ENCODE measurements around the gene FOLR2.

Gene FOLR2

GRCh38 chr11:72230764-72231365, 14.3 kb downstream of the FOLR2 start:
- TF ChIP-seq CTCF (IDR thresholded peaks at IDR 0.05; ENCODE audit: low read length) (no peak), EZH2 (IDR thresholded peaks at IDR 0.05; ENCODE audit: borderline replicate concordance, low read length) (no peak)
- Histone ChIP-seq H3K27ac (ENCODE audit: low read depth, low read length, poor library complexity, severe bottlenecking) (no peak overlapping the region), H3K4me1 (ENCODE audit: insufficient read depth, low read length, severe bottlenecking) (peaks cover 24% of the 10 kb centered on the region), H3K9me3 (ENCODE audit: low read length) (no peaks in the 10 kb centered on the region), H3K9me2 (ENCODE audit: low read depth, low read length) (no peaks in the 10 kb centered on the region), H3K4me2 (ENCODE audit: low read length) (no peak overlapping the region), H3K36me3 (ENCODE audit: insufficient read depth, low read length) (peaks cover 75% of the 10 kb centered on the region), H3F3A (ENCODE audit: insufficient read depth, low read length) (no peaks in the 10 kb centered on the region), H3K79me2 (ENCODE audit: insufficient read depth, low read length) (no peaks in the 10 kb centered on the region), H3K27me3 (ENCODE audit: insufficient read depth, low read length) (no peaks in the 10 kb centered on the region), H2AFZ (ENCODE audit: low read length) (no peak overlapping the region), H3K9ac (ENCODE audit: low read length) (no peak overlapping the region), H3K4me3 (ENCODE audit: low read depth, low read length, poor library complexity, severe bottlenecking) (no peak overlapping the region), H4K20me1 (ENCODE audit: insufficient read depth, low read length) (no peaks in the 10 kb centered on the region)

GRCh38 chr11:72231396-72232259, 15.0 kb downstream of the FOLR2 start:
- H3K9ac ChIP-seq (ENCODE audit: low read length), result no peak overlapping the region
- no peaks in the 10 kb centered on the region for H4K20me1 ChIP-seq (ENCODE audit: insufficient read depth, low read length)
- H3F3A ChIP-seq (ENCODE audit: insufficient read depth, low read length), result no peaks in the 10 kb centered on the region
- no peaks in the 10 kb centered on the region for H3K79me2 ChIP-seq (ENCODE audit: insufficient read depth, low read length)
- no peak overlapping the region for H3K4me3 ChIP-seq (ENCODE audit: low read depth, low read length, poor library complexity, severe bottlenecking)
- no peaks in the 10 kb centered on the region for H3K9me3 ChIP-seq (ENCODE audit: low read length)
- H3K9me2 ChIP-seq (ENCODE audit: low read depth, low read length), result no peaks in the 10 kb centered on the region
- no peak overlapping the region for H2AFZ ChIP-seq (ENCODE audit: low read length)
- peaks cover 83% of the 10 kb centered on the region for H3K36me3 ChIP-seq (ENCODE audit: insufficient read depth, low read length)
- peaks cover 16% of the 10 kb centered on the region for H3K4me1 ChIP-seq (ENCODE audit: insufficient read depth, low read length, severe bottlenecking)
- no peak overlapping the region for H3K4me2 ChIP-seq (ENCODE audit: low read length)
- TF ChIP-seq CTCF (IDR thresholded peaks at IDR 0.05; ENCODE audit: low read length) (no peak), EZH2 (IDR thresholded peaks at IDR 0.05; ENCODE audit: borderline replicate concordance, low read length) (no peak)
- H3K27me3 ChIP-seq (ENCODE audit: insufficient read depth, low read length), result no peaks in the 10 kb centered on the region
- no peak overlapping the region for H3K27ac ChIP-seq (ENCODE audit: low read depth, low read length, poor library complexity, severe bottlenecking)

DNA sequence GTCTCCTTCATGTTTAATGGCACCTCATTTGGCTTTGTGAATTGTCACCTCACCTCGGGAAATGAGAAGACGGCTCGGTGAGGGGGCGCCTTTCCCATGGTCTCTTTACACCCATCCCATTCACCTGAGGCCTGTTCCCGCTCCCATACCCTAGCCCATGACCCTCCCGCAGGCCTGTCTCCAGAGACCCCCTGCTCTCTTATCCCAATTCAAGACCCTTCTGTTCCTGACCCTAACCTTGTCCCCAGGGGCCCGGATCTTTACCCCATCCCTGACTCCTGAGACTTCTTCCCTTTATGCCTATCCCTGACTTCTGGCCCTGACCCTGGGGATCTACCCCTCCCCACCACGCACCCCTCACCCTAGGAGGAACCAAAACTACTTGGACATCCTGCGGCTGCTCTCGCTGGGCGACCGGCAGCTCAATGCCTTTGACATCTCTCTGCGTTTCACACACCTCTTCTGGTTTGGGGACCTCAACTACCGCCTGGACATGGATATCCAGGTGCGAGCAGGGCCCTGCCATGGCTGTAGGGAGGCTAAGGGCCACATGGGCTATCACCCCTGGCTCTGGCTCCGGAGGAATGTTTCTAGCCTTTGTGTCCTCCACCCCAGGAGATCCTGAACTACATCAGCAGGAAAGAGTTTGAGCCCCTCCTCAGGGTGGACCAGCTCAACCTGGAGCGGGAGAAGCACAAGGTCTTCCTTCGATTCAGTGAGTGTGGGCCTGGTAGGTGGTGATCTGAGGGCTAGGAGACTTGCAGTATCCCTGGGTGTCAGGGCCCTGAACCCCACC, 15.9 kb downstream of the FOLR2 start:
- no peaks in the 10 kb centered on the region for H3K27me3 ChIP-seq (ENCODE audit: insufficient read depth, low read length)

More for the DNA sequence above, 15.9 kb downstream of the FOLR2 start:
- no peaks in the 10 kb centered on the region for H3K9me2 ChIP-seq (ENCODE audit: low read depth, low read length)
- TF ChIP-seq EZH2 (IDR thresholded peaks at IDR 0.05; ENCODE audit: borderline replicate concordance, low read length), result no peak
- TF ChIP-seq CTCF (IDR thresholded peaks at IDR 0.05; ENCODE audit: low read length), result no peak
- H3K9me3 ChIP-seq (ENCODE audit: low read length), result no peaks in the 10 kb centered on the region
- no peak overlapping the region for H3K4me3 ChIP-seq (ENCODE audit: low read depth, low read length, poor library complexity, severe bottlenecking)
- no peak overlapping the region for H2AFZ ChIP-seq (ENCODE audit: low read length)
- no peaks in the 10 kb centered on the region for H3F3A ChIP-seq (ENCODE audit: insufficient read depth, low read length)
- H3K36me3 ChIP-seq (ENCODE audit: insufficient read depth, low read length), result peaks cover 91% of the 10 kb centered on the region
- H3K27ac ChIP-seq (ENCODE audit: low read depth, low read length, poor library complexity, severe bottlenecking), result no peak overlapping the region
- H3K4me1 ChIP-seq (ENCODE audit: insufficient read depth, low read length, severe bottlenecking), result peaks cover 8% of the 10 kb centered on the region
- H3K79me2 ChIP-seq (ENCODE audit: insufficient read depth, low read length), result no peaks in the 10 kb centered on the region
- no peak overlapping the region for H3K4me2 ChIP-seq (ENCODE audit: low read length)
- no peak overlapping the region for H3K9ac ChIP-seq (ENCODE audit: low read length)
- no peaks in the 10 kb centered on the region for H4K20me1 ChIP-seq (ENCODE audit: insufficient read depth, low read length)

All from OCI-LY1 (cell line).